K562 (cell line): ENCODE data around the gene PRKG1. TPM values are rescaled to one million over a fixed set of nuclear protein-coding genes. Genes with fewer than 3 reads are reported as not detected.

Experiments
- ATAC-seq: fragments of 200-7000 bp; cut with Tn5 transposase; 3 replicates; pipeline ENCODE4 v1.9.1; 2020; ENCODE audit warnings: moderate library complexity
- BruUV-seq: library from RNA; stranded (reverse); fragments of 400-500 nt; replicated peaks from 2 replicates; lab custom pipeline; 2021; lab: Mats Ljungman, UMichigan
- CTCF ChIA-PET: fragments of 300-600 bp; formaldehyde crosslinking; extraction: SDS; loops from one replicate; lab custom pipeline; 2021; ENCODE audit warnings: low intra/inter-chr PET ratio; lab: Yijun Ruan, JAX
- POLR2A ChIA-PET: fragments of 300-600, 350-650 bp; sonication (Branson Sonifier 250); formaldehyde crosslinking; extraction: SDS; loops from one replicate; lab custom pipeline; 2021; ENCODE audit warnings: antibody characterized with exemption, inconsistent platforms; lab: Yijun Ruan, JAX
- DNase-seq, 4 experiments: peaks; one replicate each; pipeline versions ENCODE4 v3.0.0 to v3.0.0-alpha.2; 2011 to 2018; ENCODE audit warnings: low spot score in 3 of 4, mixed read lengths in 3 of 4; ENCODE audit errors: extremely low read depth in 1 of 4
- FAIRE-seq: peaks from 2 replicates; lab custom pipeline; 2011; peaks lifted over from hg19 to GRCh38; lab: Jason Lieb, UNC
- H2AFZ ChIP-seq: 2 replicates; pipeline ENCODE4 v1.6.0; 2011; ENCODE audit warnings: low read depth, low read length, control low read depth, inconsistent platforms
- H3K27ac ChIP-seq: fragments of 200-600 bp; 3 replicates; pipeline ENCODE4 v1.8.0; 2011; ENCODE audit warnings: low read depth, mild to moderate bottlenecking, control low read depth, inconsistent platforms, low read length, moderate library complexity, mixed read lengths; ENCODE audit errors: extremely low read depth
- H3K27me3 ChIP-seq, 2 experiments: fragments of 300-600 bp in 1 of 2; 2 replicates in 1 of 2; 3 replicates in 1 of 2; pipeline versions ENCODE4 v1.6.0 to v1.8.0; 2011; ENCODE audit warnings: inconsistent platforms in 2 of 2, low read length in 2 of 2, mild to moderate bottlenecking in 1 of 2, mixed read lengths in 1 of 2, moderate library complexity in 1 of 2; ENCODE audit not compliant: control insufficient read depth in 2 of 2, insufficient read depth in 2 of 2
- H3K36me3 ChIP-seq: fragments of 300-600 bp; 3 replicates; pipeline ENCODE4 v1.8.0; 2011; ENCODE audit warnings: mild to moderate bottlenecking, low read length, inconsistent platforms; ENCODE audit not compliant: control insufficient read depth, insufficient read depth
- H3K4me1 ChIP-seq, 2 experiments: fragments of 200-600 bp in 1 of 2; replicated peaks in 1 of 2; 2 replicates in 1 of 2; 3 replicates in 1 of 2; pipeline versions ENCODE4 v1.5.1 to v1.8.0; 2011; ENCODE audit warnings: inconsistent platforms in 2 of 2, low read length in 2 of 2, mild to moderate bottlenecking in 1 of 2, mixed read lengths in 1 of 2, moderate library complexity in 1 of 2; ENCODE audit not compliant: control insufficient read depth in 2 of 2, insufficient read depth in 2 of 2
- H3K4me2 ChIP-seq: 2 replicates; pipeline ENCODE4 v1.6.1; 2011; ENCODE audit warnings: low read length, control low read depth, inconsistent platforms, mixed read lengths; ENCODE audit not compliant: insufficient read depth
- H3K4me3 ChIP-seq: fragments of 200-600 bp; sonication (generic), shearing (Covaris generic); 2 replicates; pipeline ENCODE4 v1.5.1; 2016; ENCODE audit warnings: control low read depth, inconsistent platforms
- H3K79me2 ChIP-seq: fragments of 200-600 bp; 3 replicates; pipeline ENCODE4 v1.8.0; 2011; ENCODE audit warnings: low read length, inconsistent platforms; ENCODE audit not compliant: control insufficient read depth, insufficient read depth
- H3K9ac ChIP-seq, 2 experiments: 2 replicates each; pipeline versions ENCODE4 v1.6.0 to v1.6.1; 2011; ENCODE audit warnings: low read depth in 2 of 2, low read length in 2 of 2, control low read depth in 1 of 2, inconsistent platforms in 1 of 2, mild to moderate bottlenecking in 1 of 2, mixed read lengths in 1 of 2; ENCODE audit not compliant: insufficient read depth in 1 of 2
- H3K9me1 ChIP-seq: one replicate; pipeline ENCODE4 v1.6.0; 2011; ENCODE audit warnings: inconsistent platforms, mild to moderate bottlenecking, low read length, moderate library complexity; ENCODE audit not compliant: control insufficient read depth, insufficient read depth
- H3K9me3 ChIP-seq: replicated peaks from 2 replicates; pipeline ENCODE4 v1.5.1; 2011; ENCODE audit warnings: low read depth, low read length, inconsistent platforms; ENCODE audit not compliant: control insufficient read depth, insufficient read depth
- H4K20me1 ChIP-seq: replicated peaks from 2 replicates; pipeline ENCODE4 v1.6.1; 2011; ENCODE audit warnings: low read length, inconsistent platforms, mixed read lengths; ENCODE audit not compliant: control insufficient read depth, insufficient read depth
- ARID3B ChIP-seq: fragments of 250-450 bp; sonication (Bioruptor Pico); IDR thresholded peaks from 2 replicates; pipeline ENCODE4 v1.4.0; 2020; ENCODE audit warnings: borderline replicate concordance
- CBFA2T3 ChIP-seq: fragments of 450-650 bp; IDR thresholded peaks from 2 replicates; pipeline ENCODE4 v1.6.1; 2017
- CTCF ChIP-seq, 3 experiments: IDR thresholded peaks in 2 of 3; conservative IDR thresholded peaks in 1 of 3; 2 replicates each; pipeline ENCODE4 v1.5.1; 2011 to 2012; ENCODE audit warnings: low read length in 3 of 3, mild to moderate bottlenecking in 3 of 3, control low read depth in 2 of 3, improper control_type of control experiment in 1 of 3, inconsistent platforms in 1 of 3, low read depth in 1 of 3, mixed read lengths in 1 of 3, moderate library complexity in 1 of 3; ENCODE audit not compliant: insufficient read depth in 2 of 3
- ETV1 ChIP-seq: fragments of 450-650 bp; conservative IDR thresholded peaks from 2 replicates; pipeline ENCODE4 v1.6.1; 2016; ENCODE audit warnings: missing genetic modification characterization, control low read depth, low read depth, missing compliant biosample characterization
- FOXJ3 ChIP-seq: sonication (generic); formaldehyde crosslinking; IDR thresholded peaks from 2 replicates; pipeline ENCODE4 v1.4.0; 2020; ENCODE audit warnings: mild to moderate bottlenecking, missing genetic modification reagents
- PREB ChIP-seq: sonication (generic); formaldehyde crosslinking; IDR thresholded peaks from 2 replicates; pipeline ENCODE4 v1.8.1; 2023; ENCODE audit warnings: mild to moderate bottlenecking, missing genetic modification reagents
- RREB1 ChIP-seq: fragments of 250-450 bp; sonication (Bioruptor Pico); IDR thresholded peaks from 2 replicates; pipeline ENCODE4 v1.4.0; 2020
- TARDBP ChIP-seq: fragments of 450-650 bp; IDR thresholded peaks from 2 replicates; pipeline ENCODE4 v1.6.1; 2016
- ZFP1 ChIP-seq: fragments of 450-650 bp; formaldehyde crosslinking; IDR thresholded peaks from 2 replicates; pipeline ENCODE4 v1.4.0; 2020; ENCODE audit warnings: mild to moderate bottlenecking, mixed read lengths
- ZNF384 ChIP-seq: IDR thresholded peaks from 2 replicates; pipeline ENCODE4 v1.6.1; 2012; ENCODE audit warnings: low read depth, low read length, improper control_type of control experiment
- ZNF766 ChIP-seq: fragments of 200-800 bp; sonication (Bioruptor generic); conservative IDR thresholded peaks from 2 replicates; pipeline ENCODE4 v1.6.1; 2016; ENCODE audit warnings: missing genetic modification characterization, missing compliant biosample characterization
- WGBS: fragments of 100-300 bp; shearing (Covaris generic); methylation state at CpG from one replicate; pipeline ENCODE4 v1.1.6; 2016; ENCODE audit warnings: low coverage, mixed read lengths; ENCODE audit not compliant: insufficient coverage; ENCODE audit errors: missing lambda C conversion rate; 5-methylcytosine and 5-hydroxymethylcytosine counted together
- in situ Hi-C: fragments of 300-500 bp; cut with MboI; formaldehyde crosslinking; loops from 4 replicates; pipeline ENCODE4 v1.15.0; 2018; ENCODE audit warnings: inconsistent platforms, mixed read lengths
- intact Hi-C: fragments of 100-400 bp; cut with micrococcal nuclease; formaldehyde crosslinking; loops from 2 replicates; pipeline ENCODE4 v1.14.2; 2022
- polyA plus RNA-seq, 8 experiments: library from polyadenylated mRNA; depleted of rRNA in 4 of 8; stranded (reverse) in 5 of 8; unstranded in 3 of 8; fragments of >200 nt; fragmentation: Nextera tagmentation in 2 of 8; fragmentation: Illumina TruSeq in 1 of 8; extraction: Ambion mirVana in 2 of 8; extraction: Trizol in 1 of 8; gene quantifications; 2 replicates each; pipeline versions ENCODE4 v1.2.1 to v1.2.3, GENCODE V29; 2011 to 2014; ENCODE audit warnings: inconsistent platforms in 1 of 8, missing spikeins in 1 of 8
- total RNA-seq, 7 experiments: library from RNA; depleted of rRNA in 6 of 7; stranded (reverse); fragments of >200 nt in 6 of 7; fragmentation: Illumina TruSeq in 2 of 7; extraction: Trizol in 2 of 7; gene quantifications; 2 replicates each; pipeline versions ENCODE4 v1.2.1 to v1.2.3, GENCODE V29; 2011 to 2021; ENCODE audit warnings: low replicate concordance in 1 of 7

Gene PRKG1
- total and polyA plus RNA-seq, 9 of the 15 experiments (the other 6 are each of a cell fraction or from before 2014, with no cell fraction given), result 0.22 TPM; not detected in 8

- no peak for FAIRE-seq
- POLR2A ChIA-PET, result no interaction called here
- intact Hi-C loops, result no loop called here
- 0% methylated on average over 2 of the region's 2 CpGs for WGBS
- TF ChIP-seq PREB (CRISPR knock-in tag) (no peak), ZFP1 (CRISPR knock-in tag) (no peak), TARDBP (no peak), FOXJ3 (CRISPR knock-in tag) (no peak), CTCF (IDR thresholded peaks at IDR 0.05 in 2 of 3, conservative IDR thresholded peaks at IDR 0.05 in 1 of 3; ENCODE audit: insufficient read depth in 2 of 3, low read depth in 1 of 3, low read length in 3 of 3) (no peak), RREB1 (CRISPR knock-in tag) (no peak), ZNF766 (CRISPR knock-in tag) (no peak), ZNF384 (no peak), ETV1 (no peak), ARID3B (CRISPR knock-in tag) (no peak), CBFA2T3 (no peak)
- TF ChIP-seq, all 486 proteins: peak for 0
- Histone ChIP-seq H3K4me1 (no peaks in the 10 kb centered on the region), H3K36me3 (no peaks in the 10 kb centered on the region), H3K4me3 (no peak overlapping the region), H3K9me3 (no peaks in the 10 kb centered on the region), H3K27me3 (no peaks in the 10 kb centered on the region), H3K79me2 (no peaks in the 10 kb centered on the region), H3K4me2 (no peak overlapping the region), H4K20me1 (no peaks in the 10 kb centered on the region), H3K9me1 (no peaks in the 10 kb centered on the region), H3K27ac (no peak overlapping the region), H2AFZ (no peak overlapping the region), H3K9ac (no peak overlapping the region)
- no TSS peak for BruUV-seq
- DNase-seq (no peak), ATAC-seq (no peak)
- CTCF ChIA-PET, result no interaction called here
- in situ Hi-C loops, result no loop called here
These were observed 1245.6 kb downstream of the PRKG1 start for GRCh38 chr10:52319926-52320325.
